Stimulated activated CD8-positive, alpha-beta memory T cell treated with anti-CD3 and anti-CD28 coated beads, Interleukin-15, amount 100 ng/mL, for 1 hour (primary cell): ENCODE results near the gene CAPN2.
A peak's percentile ranks its signal among the peaks of the same experiment; 100 is the strongest.

Experiments
- DNase-seq: peaks from one replicate; pipeline ENCODE4 v3.0.0-alpha.2; 2020; ENCODE audit warnings: low read depth

CAPN2 gene

DNA sequence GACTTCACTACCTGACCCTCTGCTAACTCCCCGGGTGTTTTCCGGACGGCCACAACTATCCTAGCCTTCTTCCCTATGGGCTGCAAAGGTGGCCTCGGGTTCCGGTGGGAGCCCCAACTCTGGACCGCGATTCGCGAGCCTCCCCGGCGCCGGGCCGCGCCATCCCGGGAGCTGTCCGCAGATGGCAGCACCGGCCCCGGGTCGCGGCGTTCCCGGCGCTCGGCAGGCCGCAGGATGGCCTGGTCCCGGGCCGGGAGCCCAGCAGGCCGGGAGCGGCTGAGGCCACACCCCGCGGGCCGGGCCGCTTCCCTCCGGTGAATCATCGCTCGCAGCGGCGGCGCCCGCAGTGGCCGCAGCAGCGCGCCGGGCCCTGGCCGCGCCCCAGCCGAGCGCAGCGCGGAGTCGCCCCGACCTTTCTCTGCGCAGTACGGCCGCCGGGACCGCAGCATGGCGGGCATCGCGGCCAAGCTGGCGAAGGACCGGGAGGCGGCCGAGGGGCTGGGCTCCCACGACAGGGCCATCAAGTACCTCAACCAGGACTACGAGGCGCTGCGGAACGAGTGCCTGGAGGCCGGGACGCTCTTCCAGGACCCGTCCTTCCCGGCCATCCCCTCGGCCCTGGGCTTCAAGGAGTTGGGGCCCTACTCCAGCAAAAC is at the start of gene CAPN2:
TSS of gene CAPN2 (plus strand) at position 346 of the 656 bp plus-strand sequence. CDS start at position 448, 102 bp downstream.
- no peak for DNase-seq

GRCh38 chr1:223662943-223663342 is 49.4 kb upstream of the CAPN2 start:
- no peak for DNase-seq

GRCh38 chr1:223664106-223664505 is 48.2 kb upstream of the CAPN2 start:
- DNase-seq: no peak

DNA sequence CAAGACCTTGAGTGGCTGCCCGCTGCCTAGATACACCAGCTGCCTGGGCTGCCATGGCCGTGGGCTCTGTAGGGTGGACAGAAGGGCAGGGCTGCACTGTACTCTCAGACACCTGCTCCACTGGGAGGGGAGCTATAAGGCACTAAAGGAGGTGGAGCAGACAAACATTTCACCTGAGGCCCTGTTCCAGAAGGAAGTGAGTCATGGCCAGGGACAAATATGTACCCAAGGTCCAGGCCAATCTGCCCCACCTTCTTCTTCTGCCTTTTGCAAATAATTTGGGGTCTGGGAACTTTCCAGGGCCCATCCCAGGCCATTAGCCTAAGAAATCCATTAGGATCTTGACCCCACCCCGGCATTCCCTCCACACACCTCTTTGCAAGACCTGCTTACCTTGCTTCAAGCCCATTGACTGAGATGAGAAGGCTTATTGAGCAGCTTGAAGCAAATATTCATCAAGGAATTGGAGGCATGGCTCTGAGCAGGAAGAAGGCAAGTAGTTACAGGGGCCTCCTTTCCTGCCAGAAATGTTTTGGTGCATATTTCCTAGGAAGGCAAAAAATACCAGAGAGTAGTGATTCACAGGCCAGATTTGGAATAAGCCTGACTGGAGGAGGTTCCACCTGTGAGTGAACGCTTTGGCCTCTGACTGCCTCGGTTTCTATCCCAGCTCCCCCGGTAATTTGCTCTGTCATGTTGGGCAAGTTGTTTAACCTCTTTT is 46.6 kb upstream of the CAPN2 start, which contains the start of gene CAPN8:
TSS of gene CAPN8 (minus strand) at position 110 of the 721 bp plus-strand sequence. CDS start at position 55, 55 bp downstream.
- DNase-seq: no peak

DNA sequence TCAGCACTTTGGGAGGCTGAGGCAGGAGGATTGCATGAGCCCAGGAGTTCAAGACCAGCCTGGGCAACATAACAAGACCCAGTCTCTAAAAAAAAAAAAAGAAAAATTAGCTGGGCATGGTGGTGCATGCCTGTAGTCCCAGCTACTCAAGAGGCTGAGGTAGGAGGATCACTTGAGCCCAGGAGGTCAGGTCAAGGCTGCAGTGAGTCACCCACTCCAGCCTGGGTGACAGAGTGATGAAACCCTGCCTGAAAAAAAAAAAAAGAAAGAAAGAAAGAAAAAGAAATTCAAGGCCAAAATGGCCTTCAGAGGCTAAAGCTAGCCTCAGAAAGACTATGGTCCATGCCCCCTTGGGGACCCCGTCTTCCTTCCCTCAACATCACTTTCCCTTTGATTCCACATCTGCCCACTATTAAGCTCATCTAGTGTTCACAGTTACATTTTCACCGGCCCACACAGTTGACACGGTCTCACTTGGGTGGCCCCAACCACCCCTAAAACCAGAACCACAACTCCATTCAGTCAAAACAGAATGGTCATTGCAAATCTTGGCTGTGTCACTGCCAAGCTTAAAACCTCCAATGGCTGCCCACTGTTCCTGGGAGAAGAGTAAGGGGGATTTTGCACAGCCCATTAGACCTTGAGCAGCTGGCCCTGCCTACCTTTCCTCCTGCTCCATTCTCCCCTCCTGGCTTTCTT is 44.7 kb upstream of the CAPN2 start:
- no peak for DNase-seq

GRCh38 chr1:223669003-223669795 is 43.1 kb upstream of the CAPN2 start:
- DNase-seq: no peak

DNA sequence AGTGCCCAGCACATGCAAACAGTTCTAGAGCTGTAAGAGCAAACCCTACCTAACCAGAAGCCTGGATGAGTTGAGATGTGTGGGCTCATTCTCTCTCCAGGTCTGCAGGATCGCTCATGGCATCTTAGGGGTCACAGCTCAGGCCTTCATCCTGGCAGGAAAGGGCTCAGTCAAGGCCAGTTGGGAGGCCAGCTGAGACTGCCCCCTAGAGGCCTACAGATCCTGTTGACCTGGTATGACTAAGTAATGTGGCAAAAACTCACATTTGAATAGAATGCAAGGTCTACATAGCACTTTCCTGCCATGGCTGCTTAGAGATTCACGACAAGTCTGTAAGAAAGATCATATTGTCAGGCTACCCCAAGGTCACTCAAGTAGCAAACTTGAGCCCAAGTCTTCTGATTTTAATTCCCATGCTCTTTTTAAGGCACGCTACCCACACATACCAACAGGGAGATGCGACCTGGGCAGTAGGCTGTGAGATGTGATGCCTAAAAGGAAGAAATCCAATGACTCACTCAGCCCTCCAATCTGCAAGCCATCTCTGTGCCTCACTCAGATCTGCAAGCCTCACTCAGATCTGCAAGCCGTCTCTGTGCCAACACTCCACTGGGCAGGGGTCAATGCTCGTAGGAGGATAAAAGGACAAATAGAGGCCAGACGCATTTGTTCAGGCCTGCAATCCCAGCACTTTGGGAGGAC is 41.7 kb upstream of the CAPN2 start:
- no peak for DNase-seq

DNA sequence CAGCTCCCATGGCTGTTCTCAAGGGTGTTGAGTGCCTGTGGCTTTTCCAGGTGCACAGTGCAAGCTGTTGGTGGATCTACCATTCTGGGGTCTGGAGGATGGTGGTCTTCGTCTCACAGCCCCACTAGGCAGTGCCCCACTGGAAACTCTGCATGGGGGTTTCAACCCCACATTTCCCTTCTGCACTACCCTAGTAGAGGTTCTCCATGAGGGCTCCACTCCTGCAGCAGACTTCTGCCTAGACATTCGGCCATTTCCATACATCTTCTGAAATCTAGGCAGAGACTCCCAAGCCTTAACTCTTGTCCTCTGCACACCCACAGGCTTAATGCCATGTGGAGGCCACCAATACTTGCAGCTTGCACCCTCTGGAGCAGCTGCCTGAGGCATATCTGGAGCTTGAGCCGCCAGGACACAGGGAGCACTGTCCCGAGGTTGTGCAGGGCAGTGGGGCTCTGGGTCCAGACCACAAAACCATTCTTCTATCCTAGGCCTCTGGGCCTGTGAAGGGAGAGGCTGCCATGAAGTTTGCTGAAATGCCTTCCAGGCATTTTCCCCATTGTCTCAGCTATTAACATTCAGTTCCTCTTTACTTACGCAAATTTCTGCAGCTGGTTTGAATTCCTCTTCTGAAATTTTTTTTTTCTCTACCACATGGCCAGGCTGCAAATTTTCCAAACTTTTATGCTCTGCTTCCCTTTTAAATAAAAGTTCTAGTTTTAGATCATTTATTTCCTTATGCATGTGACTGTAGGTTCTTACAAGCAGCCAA is 38.0 kb upstream of the CAPN2 start:
- DNase-seq: no peak

- DNase-seq: no peak
Measured at GRCh38 chr1:223678841-223679240, 33.5 kb upstream of the CAPN2 start.

- DNase-seq: no peak
Measured at GRCh38 chr1:223680188-223680587, 32.2 kb upstream of the CAPN2 start.

DNA sequence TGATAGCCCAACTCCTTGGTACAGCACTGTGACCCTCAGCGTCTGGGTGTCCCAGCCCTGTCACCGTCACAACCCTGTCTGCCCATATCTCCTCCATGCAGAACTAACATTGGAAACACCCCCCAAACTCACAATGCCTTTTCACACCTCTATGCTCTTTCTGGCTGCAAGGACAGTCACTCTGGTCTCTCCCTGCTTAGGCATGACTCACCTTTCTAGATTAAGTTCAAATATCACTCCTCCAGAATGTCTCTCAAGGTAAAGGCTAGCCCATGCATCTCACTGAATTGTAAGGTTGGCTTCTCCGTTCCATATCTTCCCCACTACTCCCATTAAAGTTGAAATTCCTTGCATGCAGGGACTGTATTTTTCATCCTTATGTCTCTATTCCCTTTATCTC is 29.8 kb upstream of the CAPN2 start:
- no peak for DNase-seq

DNA sequence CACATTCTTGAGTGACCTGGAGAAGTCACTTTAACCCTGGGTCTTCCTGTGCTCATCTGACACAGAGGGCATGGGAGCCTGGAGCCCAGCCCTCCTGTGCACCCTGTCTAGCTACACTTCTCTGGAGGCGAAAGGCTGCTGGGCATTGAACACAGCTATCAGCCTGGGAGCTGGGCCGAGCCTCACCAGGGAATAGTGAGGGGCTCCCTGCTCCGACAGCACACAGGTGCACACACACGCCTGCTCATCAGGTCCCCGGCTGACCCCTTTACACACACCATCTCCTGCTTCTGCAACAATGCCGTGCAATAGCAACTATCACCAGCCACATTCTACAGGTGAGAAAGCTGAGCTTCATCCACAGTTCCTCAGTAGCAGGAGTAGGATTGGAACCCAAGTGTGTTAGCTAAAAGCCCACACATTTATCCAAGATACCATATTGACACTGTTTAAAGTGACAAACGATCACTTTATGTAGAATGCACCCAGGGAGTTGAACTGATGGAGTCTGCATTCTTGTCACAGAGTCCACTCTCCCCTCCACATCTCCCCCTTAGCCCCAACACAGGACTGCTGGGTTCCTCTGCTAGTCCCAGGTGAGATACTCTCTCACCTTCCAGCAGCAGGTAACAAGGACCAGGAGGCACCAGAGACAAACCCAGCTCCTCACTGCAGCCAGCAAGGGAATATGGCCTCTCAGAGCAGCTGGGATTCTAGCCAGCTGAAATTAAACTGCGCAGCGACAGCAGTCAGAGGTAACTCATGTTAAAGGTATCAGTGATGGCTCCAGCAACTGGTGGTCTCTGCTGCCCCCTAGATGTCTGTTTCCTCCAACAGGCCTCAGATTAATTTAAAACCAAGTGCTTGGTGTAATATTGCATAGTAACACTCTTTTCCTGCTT is 28.5 kb upstream of the CAPN2 start:
- peak; percentile 46 for DNase-seq

- DNase-seq: no peak
Measured at GRCh38 chr1:223684488-223684792, 27.9 kb upstream of the CAPN2 start.

DNA sequence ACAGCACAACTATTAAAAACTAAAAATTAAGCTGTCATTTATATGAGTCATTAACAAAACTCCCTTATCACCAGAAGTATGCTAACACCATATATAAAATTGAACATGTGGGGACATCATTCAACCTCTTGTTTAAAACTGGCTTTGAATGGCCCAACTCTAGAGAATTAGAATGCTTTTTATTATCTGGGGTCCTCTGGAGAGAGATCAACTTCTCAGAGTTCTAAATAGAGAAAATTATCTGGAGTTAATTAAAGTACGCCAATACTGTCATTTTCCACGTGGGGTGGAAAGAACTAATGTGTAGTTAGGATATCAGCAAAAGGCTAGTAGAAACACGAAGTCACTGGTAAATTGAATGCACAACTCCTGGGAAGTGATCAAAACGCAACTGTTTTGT is 21.2 kb upstream of the CAPN2 start:
- no peak for DNase-seq

GRCh38 chr1:223695014-223695548 is 17.3 kb upstream of the CAPN2 start:
- no peak for DNase-seq

- DNase-seq: no peak
Measured at GRCh38 chr1:223695941-223696340, 16.4 kb upstream of the CAPN2 start.

GRCh38 chr1:223700388-223700918 is 11.9 kb upstream of the CAPN2 start:
- no peak for DNase-seq

GRCh38 chr1:223700942-223701637 is 11.2 kb upstream of the CAPN2 start:
- DNase-seq: no peak
